ENCODE data around the gene MAP3K9.

DNA sequence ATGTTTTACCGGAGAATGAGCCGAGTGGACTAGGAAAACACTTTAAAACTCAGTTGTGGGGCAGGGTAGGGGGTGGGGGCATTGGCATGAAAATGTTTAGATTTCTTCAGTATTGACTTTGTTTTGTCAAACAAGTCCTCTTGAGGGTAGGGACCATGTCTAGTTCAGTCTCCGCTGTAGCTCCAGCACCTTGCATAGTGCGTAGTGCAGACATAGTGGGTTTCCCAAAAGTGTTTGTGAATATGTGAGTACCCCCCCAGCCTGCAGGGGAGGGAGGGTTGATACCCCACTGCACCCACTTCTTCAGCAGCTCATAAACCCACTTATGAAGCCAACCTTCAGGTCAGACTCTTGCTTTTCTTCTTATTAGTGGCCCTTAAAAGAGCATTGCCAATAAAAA, 96.2 kb downstream of the MAP3K9 start:
- TF ChIP-seq EZH2 (optimal IDR thresholded peaks at IDR 0.05; ENCODE audit: low read depth, low read length) = no peak
- TF ChIP-seq, protein P1, sequence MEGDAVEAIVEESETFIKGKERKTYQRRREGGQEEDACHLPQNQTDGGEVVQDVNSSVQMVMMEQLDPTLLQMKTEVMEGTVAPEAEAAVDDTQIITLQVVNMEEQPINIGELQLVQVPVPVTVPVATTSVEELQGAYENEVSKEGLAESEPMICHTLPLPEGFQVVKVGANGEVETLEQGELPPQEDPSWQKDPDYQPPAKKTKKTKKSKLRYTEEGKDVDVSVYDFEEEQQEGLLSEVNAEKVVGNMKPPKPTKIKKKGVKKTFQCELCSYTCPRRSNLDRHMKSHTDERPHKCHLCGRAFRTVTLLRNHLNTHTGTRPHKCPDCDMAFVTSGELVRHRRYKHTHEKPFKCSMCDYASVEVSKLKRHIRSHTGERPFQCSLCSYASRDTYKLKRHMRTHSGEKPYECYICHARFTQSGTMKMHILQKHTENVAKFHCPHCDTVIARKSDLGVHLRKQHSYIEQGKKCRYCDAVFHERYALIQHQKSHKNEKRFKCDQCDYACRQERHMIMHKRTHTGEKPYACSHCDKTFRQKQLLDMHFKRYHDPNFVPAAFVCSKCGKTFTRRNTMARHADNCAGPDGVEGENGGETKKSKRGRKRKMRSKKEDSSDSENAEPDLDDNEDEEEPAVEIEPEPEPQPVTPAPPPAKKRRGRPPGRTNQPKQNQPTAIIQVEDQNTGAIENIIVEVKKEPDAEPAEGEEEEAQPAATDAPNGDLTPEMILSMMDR (IDR thresholded peaks at IDR 0.05; ENCODE audit: low read length) = no peak
